Activated CD8-positive, alpha-beta memory T cell treated with anti-CD3 and anti-CD28 coated beads, Interleukin-2, amount 50 U/mL, for 1 hour (primary cell): ENCODE results near the gene DGKG.

Experiments used
- DNase-seq: peaks from one replicate; pipeline ENCODE4 v3.0.0-alpha.2; 2020; ENCODE audit errors: extremely low read depth

Gene DGKG

GRCh38 chr3:186367631-186368030 is 5.6 kb upstream of the DGKG start:
- no peak for DNase-seq

DNA sequence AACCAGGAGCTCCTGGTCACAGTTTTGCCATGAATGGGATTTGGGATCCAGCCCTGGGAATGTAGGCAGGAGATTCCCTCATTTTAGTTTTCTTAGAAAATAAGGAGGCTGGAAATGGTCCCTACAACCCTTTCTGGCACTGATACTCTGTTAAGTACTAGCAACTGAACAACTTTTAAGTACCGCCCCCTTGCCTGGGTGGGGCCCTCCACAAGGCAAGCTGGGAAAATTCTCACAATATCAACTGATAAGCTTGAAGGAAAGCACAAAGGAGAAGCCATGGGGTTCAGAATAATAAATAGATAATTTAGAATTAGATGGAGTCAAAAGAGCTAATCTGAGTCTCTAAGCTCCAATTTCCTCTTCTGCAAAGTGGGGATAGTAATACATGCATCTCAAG is 4.2 kb upstream of the DGKG start:
- no peak for DNase-seq

DNA sequence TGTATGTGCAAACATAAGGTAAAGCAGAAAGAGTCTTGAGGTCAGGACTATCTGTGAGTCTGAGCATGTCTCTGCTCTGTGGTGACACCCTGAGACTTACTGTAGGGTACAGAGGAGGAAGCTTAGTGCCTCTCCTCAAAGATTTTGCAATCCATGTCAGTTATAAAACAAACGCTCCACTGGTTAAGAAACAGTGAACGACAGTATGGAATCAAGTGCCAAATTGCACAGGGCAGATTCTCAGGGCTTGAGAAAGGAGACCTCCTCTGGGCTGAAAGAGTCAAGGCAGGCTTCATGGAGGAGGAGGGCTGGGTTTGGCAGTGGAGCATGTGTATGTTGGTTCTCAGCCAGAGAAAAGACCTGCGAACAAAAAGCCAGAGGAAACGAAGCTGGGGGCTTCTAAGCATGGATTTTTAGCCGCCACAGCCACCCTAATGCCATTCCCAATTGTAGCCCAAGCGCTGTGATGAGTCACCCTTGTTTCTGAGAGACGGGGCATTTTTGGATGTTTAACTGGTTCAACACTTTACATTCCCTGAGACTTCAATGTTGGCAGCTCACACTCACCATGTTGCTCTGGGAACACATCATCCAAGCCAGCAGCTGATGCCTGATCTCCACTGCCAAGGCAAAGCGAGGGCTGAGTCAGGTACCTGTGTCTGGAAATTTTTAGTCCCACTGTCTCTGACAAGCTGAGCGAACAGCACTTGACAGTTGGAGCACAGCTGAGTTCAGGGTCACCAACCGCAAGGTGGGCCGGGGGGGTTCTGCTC is 3.4 kb upstream of the DGKG start:
- no peak for DNase-seq

- DNase-seq: no peak
Observed at GRCh38 chr3:186362988-186363387, 954 bp upstream of the DGKG start.

DNA sequence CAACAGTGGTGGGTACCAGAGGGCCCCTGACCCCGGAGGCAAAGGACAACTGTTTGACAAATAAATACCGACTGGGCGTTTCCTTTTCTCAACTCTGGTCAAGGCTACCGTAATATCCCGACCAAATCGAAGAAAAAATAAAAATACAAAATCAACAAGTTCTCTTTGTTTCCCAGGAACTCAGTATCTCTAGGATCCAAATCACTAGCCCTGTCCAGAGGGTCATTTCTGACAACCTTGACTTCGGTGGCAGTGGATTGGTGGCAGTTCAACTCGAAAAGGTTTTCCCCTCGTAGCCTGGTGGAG is 456 bp upstream of the DGKG start:
- DNase-seq: no peak

DNA sequence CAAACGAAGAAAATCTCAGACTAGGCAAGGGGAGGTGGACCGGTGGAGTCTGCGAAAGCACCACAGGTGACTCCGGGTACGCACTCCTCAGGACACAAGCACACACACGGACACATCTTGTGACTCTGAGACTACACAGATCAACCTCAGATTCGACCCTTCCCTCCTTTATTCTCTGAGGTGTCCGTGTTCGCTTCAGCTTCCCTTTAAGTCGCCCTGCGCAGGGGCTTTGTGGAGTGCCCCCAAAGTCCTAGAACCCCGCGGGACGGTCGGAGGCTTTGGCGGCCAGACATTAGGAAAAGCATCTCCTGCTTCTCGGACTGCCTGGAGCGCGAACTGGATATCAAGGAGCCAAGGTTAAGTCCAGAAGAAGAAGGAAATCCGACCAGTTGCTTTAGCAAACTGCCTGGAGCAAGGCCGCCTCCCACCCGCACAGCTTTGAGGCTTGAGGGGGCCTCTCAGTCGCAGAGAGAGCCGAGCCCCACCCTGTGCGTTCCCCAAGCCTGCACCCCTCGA is 730 bp downstream of the DGKG start:
- no peak for DNase-seq

DNA sequence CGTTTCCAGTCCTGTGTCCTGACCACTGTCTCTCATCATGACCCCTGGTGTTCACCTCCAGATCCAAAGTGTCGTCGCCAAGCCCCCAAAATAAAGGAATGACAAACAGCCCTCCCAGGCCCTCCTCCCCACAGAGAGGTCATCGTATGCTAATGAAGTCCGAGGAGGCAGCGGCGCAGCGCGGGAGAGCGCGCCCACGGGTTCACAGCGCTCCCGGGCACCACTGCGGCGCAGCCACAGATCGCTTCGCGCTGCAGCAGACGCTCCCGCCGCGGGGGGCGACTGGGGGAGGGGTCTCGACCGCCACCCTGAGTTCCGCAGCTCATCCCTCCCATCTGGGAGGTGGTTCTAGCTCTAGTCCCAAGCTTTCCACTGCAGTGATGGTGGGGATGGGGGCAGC is 1.3 kb downstream of the DGKG start:
- DNase-seq: no peak

DNA sequence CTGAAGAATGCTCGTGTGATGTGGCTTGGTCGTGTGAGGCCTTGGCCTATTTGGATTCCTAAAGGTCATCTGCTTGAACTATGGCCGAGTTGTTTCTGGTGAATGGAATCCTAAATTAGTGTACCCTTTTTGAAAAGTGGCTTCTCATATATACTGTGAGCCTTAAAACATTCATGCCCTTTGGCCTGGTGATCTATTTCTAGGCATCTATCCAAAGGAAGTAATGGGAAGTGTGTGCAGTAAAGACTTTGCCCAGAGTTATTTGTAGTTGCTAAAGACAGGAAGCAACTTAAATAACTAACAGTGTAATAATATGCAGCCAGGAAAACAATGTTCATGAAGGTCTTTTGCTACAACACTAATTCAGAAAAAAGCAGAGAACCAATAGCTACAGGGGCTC is 3.0 kb downstream of the DGKG start:
- no peak for DNase-seq

DNA sequence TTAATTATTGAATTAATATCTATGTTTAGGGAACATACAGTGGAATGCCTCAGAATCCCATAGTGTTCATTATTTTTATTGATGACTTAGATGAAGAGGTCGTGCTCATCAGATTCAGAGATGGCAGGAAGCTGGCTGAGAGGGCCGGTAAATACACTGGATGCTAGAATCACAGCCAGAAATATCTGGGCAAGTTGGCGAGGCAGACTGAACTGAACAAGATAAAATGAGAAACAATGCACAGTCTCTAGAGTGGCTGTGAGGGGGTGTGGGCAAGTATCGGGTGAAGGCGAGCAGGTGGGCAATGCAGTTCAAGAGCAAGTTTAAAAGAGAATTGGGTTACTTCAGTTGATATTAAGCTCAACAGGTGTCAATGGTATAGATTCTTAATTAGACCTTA is 5.9 kb downstream of the DGKG start:
- no peak for DNase-seq

- no peak for DNase-seq
Observed at GRCh38 chr3:186354100-186354499, 7.9 kb downstream of the DGKG start.

DNA sequence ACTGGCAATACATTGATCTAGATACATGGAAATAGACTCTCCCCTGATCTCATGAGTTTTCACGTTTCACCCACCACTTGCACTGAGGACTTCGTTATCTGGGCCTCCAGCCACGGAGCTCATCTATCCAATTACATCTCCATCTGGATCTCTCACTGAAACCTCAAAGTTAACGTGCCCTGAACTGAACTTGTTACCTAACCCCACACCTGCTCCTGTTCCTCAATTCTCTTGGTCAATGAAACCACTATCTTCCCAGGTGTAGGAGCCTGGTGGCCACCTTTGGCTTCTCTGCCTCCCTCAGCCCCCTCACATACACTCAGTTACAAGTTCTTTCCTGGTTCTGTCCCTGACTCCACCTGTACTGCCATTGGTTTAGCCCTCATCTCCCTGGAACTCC is 9.7 kb downstream of the DGKG start:
- DNase-seq: no peak

GRCh38 chr3:186342197-186342596 is 19.8 kb downstream of the DGKG start:
- DNase-seq: no peak

- DNase-seq: no peak
Observed at GRCh38 chr3:186340204-186340603, 21.8 kb downstream of the DGKG start.

- DNase-seq: no peak
Observed at GRCh38 chr3:186339180-186339918, 22.7 kb downstream of the DGKG start.

DNA sequence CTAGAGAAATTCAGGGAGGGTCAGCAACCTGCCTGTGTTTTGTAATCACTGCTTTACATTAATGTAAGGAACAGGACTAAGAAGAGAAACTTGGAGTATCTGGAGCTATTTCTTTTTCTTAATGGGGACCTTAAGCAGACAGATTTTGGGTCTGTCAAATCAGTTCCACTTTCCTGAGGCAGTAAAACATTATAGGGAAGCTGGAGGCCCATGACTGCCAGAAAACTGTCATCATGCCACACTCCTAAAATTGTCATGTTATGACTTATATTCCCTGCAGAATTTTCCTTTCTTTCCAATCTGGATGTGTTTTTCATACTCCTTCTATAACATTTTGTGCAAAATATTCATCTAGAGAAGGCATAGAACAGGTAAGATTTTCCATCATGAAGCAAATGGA is 28.8 kb downstream of the DGKG start:
- DNase-seq: no peak

- DNase-seq: no peak
Observed at GRCh38 chr3:186330772-186331460, 31.1 kb downstream of the DGKG start.

GRCh38 chr3:186329589-186329988 is 32.4 kb downstream of the DGKG start:
- DNase-seq: no peak

- no peak for DNase-seq
Observed at GRCh38 chr3:186327912-186328487, 34.0 kb downstream of the DGKG start.

DNA sequence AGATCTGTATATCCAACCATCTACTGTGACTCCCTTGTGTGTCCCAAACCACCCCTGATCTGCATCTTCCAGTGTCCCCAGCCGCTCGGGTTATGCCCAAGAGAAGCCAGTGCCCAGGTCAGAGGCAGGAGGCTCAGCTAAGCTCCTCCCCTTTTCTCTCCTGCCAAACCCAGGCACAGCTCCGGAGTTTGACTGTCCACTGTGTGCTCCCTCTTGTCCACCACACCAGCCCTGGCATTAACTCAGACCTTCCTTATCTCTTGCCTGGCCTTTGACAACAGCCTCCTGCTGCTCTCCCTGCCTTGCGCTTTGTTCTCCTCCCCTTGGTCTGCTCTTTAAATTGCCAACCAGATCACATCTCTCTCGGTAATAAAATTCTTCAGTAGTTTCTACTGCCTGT is 39.3 kb downstream of the DGKG start:
- no peak for DNase-seq

GRCh38 chr3:186321746-186322145 is 40.3 kb downstream of the DGKG start:
- DNase-seq: no peak

DNA sequence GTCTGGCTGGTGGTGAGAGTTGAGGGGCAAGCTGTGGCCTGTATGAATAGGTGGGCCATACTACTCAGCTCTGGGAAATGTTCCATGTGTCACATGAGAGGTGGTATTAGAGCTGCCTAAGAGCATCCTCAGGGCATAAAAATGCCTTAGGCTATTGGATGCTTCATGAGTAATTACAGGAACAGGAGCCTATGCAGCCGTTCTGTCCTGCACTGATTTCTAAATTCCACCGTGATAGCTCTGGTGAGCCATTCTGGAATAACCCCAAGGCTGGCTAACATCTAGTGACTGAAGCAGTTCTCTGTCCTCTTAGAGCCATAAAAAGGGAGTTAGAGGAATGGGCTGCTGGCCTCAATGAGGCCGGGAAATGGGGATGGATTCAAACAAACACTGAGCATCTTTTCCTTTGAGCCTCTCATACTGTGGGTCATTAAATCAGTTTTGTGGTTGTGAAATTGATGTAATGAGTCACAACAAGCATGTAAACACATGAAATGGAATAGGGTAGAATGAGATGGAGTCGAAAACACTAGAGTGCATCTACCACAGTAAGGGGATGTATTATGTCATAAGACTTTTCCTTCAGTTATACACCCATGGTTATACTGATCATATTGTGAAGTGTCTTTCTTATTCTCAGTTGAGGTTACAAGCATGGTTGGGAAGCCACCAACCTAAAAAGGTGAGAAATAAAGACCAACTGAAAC is 41.0 kb downstream of the DGKG start:
- DNase-seq: no peak

DNA sequence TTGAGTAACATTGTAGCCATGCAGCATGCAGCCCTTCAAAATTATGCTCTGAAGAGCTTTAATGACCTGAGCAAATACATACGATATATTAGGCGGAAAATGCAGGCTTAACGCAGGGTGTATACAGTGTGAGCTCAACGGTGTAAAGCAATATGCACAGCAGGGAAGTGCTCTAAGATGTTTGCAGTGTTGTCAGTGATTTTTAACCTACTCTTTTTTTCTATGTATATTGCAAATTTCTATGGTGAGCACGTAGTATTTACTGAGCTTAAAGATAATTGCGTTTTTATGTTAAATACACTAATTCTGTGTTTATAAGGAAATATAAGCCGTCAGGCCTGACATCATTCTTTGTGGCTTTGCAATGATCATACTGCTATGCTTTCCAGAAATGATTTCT is 42.1 kb downstream of the DGKG start:
- DNase-seq: no peak
